IPS-NIHi7 (cell line): ENCODE data around the gene RBL1.
"Not testable (repeated sequence)": the region's sequence is repeated elsewhere in the genome, so short reads cannot be mapped to it uniquely, and the experiment has no call there.

Source experiments
- DNase-seq: peaks from one replicate; pipeline ENCODE4 v3.0.0; 2012; ENCODE audit warnings: mixed read lengths; ENCODE audit errors: extremely low spot score

The RBL1 gene

DNA sequence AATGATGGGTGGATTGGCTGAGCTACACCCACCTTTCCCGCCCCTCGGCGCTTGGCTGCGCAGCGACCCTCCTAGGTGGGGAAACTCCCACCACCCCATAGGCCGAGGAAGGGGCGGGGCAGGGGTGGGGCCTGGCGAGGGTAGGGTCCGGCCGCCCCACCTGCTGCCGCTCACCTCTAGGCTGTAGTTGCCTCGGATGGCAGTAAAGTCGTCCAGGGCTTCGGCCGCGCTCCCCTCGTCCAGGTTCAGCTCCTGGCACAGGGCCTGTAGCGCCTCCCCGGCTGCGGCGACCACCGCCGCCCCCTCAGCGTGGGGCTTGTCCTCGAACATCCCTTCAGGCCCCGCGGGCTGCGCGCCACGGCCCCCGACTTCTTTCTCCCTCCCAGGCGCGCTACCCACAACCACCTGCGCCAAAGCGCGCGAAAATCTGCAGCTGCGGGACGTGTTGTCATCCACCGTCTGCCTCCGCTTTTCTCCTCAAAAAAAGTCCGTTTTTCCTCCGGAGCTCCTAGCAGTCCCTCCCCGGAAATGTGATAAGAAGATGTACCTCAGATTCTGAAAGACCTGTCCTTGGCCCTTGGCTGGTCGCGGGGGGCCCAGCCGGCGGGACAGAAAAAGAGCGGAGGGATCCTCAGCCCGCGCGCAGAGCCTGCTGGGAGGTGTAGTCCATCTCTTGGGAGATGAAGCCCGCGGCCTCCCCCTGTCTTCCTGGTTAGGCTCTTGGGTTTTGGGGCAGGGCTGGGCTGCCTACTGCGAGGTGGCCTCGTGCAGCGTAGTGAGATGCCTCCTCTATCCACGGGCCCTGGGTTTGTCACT is at the start of gene RBL1:
RBL1 (minus strand) TSS at position 399 of the 816 bp plus-strand sequence; CDS start at position 330, 69 bp downstream.
- peak; percentile 95 for DNase-seq

- DNase-seq = no peak
Observed at GRCh38 chr20:37144856-37145404, 49.1 kb upstream of the RBL1 start.

- DNase-seq = no peak
Observed at GRCh38 chr20:37142708-37143107, 46.9 kb upstream of the RBL1 start.

- no peak for DNase-seq
Observed at GRCh38 chr20:37137547-37137946, 41.8 kb upstream of the RBL1 start.

GRCh38 chr20:37133952-37134351 is 38.2 kb upstream of the RBL1 start:
- DNase-seq = no peak

GRCh38 chr20:37131486-37131885 is 35.7 kb upstream of the RBL1 start:
- no peak for DNase-seq

DNA sequence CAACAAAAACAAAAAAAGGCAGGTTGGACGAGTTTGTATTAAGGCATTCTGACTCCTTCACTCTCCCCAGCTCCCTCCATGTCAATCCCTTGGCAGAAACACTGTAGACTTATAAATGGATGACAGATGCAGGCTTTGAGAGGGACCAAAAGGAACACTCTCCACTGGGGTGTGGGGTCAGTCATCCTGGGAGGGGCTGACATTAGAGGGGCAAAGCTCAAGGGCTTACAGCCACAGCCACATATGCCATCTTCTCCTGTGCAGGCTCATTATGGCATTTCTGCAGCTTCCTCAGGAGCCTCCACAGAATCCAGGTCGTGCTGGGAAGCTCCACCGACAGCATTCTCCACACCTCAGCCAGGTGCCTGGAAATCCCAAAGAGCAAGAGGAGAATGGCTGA is 33.0 kb upstream of the RBL1 start:
- no peak for DNase-seq

- DNase-seq = not testable (repeated sequence)
Observed at GRCh38 chr20:37126290-37126689, 30.5 kb upstream of the RBL1 start.

DNA sequence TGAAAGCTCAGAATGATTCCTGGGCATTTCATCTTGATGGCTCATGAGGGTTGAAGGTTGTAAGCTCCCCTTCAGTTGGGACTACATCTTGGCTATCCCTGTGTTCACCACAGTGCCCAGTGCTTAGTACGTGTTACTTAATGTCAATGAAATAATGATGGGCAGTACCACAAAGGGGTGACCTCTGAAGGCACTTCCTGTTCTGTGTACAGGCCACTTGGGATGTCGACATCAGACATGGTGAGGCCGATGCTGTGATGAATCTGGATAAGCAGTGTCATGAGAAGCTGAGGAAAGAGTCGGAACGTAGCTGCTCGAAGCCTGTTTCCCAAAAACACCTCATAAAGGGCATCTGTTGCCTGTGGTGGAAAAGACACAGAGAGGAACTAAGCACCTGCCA is 27.6 kb upstream of the RBL1 start:
- DNase-seq = no peak

DNA sequence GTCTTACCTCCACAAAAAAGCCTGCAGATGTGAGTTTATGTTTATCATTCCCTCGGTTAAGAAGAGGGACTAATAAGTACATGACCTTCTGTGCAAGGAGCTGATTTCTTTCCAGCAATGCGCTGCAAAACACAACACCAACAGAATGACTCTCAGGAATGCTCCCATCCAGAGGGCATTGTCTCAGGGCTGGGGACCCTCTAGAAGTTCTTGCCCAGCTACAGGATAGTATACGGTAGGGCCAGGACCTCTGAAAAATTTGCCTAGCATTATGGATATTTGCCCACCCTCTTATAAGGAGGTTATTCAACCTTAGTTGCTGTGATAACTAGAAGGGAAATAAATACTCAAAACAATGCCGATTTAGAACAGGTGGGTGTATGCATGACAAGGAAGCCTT is 24.7 kb upstream of the RBL1 start:
- DNase-seq = no peak

DNA sequence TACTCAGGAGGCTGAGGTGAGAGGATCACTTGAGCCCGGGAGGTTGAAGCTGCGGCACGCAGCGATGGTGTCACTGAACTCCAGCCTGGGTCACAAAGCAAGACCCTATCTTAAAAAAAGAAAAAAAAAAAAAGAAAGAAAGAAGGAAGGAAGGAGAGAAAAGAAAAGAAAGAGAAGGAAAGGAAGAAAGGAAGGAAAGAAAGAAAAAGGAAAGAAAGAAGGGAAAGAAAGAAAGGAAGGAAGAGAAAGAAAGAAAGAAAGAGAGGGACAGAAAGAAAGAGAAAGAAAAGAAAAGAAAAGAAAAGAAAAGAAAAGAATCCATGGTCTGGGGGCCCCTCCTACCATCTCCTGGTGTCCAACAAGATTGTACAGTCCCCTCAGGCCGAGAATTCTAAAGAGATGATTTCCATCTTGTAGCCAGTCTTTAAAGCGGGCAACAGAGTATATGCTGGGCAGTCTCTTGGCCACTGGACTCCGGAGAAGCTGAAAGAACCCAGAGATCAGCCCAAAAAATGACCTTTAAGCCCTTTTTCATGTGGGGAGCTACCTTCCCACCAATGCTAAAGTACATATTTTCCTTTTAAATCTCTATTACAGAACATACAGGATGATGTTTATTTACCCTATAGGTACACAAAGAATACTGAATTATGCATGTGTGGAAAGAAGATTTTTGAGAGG is 23.7 kb upstream of the RBL1 start:
- DNase-seq = no peak

DNA sequence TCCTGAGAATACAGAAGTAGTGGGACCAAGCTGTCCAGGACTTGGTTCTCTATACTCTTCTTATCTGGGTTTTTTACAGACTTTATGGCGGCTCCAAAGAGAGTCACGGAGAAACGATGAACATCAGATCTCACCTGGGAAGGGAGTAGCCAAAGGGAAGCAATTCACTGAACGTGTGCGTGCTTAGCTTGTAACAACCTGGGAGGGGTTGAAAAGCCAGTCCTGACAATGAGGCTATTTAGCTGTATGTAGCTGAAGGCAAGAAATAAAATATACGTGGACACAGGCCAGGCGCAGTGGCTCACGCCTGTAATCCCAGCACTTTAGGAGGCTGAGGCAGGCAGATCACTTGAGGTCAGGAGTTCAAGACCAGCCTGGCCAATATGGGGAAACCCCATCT is 18.2 kb upstream of the RBL1 start:
- no peak for DNase-seq

DNA sequence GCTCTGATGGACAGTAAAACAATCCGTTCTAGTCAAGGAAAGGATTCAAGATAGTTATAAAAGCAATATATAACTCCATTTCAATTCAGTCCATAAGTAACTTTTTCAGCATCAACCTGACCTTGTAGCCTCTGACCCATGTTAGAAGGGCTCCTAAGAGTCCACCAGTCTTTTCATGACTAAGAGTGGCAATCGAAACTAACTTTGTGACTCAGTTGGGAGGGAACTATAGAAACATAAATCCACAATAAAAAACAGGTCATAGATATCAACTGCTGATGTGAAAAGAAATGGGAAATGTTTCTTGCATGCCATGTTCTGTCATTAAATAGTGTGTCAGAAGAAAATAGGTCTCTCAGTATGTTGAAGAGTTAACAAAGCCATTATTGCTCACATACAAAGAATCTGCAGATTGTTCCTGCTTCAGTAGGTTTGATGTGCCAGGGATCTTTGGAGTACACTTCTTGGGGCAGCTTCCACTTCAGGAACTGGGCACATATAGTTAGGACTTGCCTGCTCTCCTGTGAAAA is 16.2 kb upstream of the RBL1 start:
- no peak for DNase-seq

- no peak for DNase-seq
Observed at GRCh38 chr20:37108676-37109075, 12.9 kb upstream of the RBL1 start.

DNA sequence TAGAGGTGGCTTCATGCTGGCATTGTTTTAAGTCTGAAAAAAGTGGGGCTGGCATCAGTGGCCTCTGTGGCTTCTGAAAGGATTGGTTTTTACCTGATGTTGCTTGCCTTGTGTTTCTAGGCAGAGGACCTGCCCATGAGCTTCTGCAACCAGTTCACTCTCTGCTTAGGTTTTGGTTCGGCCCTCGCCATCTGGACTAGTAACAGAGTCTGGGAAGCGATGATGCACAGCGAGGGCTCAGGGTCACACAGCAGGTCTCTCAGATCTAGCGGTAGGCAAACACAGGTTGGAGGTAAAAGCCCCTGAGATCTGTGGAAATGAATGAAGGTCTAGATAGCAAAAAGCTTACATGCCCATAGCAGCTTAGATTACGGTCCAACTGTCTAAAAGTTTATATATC is 6.8 kb upstream of the RBL1 start:
- DNase-seq = no peak

DNA sequence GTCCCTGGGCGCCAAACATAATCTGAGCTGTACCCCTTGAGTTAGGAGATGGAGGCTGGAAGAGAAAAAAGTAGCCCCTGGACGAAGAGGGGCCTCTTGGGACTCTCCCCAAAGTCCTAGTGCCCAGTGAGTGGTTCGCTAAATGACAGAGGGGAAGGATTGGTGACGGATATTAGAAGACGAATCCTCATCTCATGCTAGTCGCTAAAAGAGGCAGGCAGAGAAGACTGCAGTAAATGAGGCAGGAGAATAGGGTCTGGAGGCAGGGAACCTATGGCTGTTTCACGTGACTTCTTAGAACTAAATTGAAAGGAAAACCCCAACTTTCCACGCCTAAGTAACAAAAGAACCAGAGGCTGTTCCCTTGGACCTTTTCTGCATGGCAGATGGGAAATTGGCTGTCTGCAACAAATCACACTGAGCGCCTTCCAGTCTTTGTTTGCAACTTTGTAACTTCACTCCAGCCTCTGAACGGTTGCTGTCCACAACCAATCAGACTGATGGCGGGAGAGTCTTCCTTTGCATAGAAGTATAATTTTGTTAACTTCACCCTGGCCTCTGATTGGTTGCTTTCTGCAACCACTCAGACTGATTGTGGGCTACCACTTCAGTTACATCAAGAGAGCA is 731 bp upstream of the RBL1 start:
- no peak for DNase-seq

- no peak for DNase-seq
Observed at GRCh38 chr20:37095108-37095598, 644 bp downstream of the RBL1 start.

GRCh38 chr20:37090407-37090806 is 5.4 kb downstream of the RBL1 start:
- DNase-seq = no peak

GRCh38 chr20:37081717-37082289 is 14.0 kb downstream of the RBL1 start:
- peak; percentile 33 for DNase-seq

DNA sequence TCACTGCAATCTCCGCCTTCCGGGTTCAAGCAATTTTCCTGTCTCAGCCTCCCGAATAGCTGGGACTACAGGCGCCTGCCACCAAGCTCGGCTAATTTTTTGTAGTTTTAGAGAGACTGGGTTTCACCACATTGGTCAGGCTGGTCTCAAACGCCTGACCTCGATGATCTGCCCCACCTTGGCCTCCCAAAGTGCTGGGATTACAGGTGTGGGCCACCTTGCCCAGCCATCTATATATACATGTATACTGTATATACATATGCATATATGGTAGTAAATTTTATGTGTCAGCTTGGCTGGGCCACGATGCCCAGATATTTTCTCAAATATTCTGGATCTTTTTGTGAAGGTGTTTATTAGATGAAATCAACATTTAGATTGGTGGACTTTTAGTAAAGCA is 18.8 kb downstream of the RBL1 start:
- DNase-seq = no peak

- DNase-seq = no peak
Observed at GRCh38 chr20:37075932-37076685, 19.7 kb downstream of the RBL1 start.
